Neural progenitor cell (in vitro differentiated cells): ENCODE data around the gene SLC25A45.

Source experiments
- CTCF ChIP-seq: fragments of 200-600 bp; sonication (generic); IDR thresholded peaks from 2 replicates; pipeline ENCODE4 v1.5.1; 2017; ENCODE audit warnings: antibody characterized with exemption, mild to moderate bottlenecking
- EZH2 ChIP-seq: fragments of 200-600 bp; sonication (generic); IDR thresholded peaks from 2 replicates; pipeline ENCODE4 v1.6.1; 2017; ENCODE audit warnings: antibody characterized with exemption, mild to moderate bottlenecking, moderate library complexity
- EZH2phosphoT487 ChIP-seq: fragments of 200-600 bp; sonication (generic); IDR thresholded peaks from 2 replicates; pipeline ENCODE4 v1.6.1; 2017; ENCODE audit warnings: antibody characterized with exemption

GRCh38 chr11:65401803-65402248 lies 19.4 kb upstream of the SLC25A45 start:
- no peak for TF ChIP-seq CTCF
- TF ChIP-seq EZH2phosphoT487: no peak
- TF ChIP-seq EZH2: no peak
